PC-3 (cell line): Measurements from ENCODE around the gene GRXCR2. TPM values are rescaled to one million over a fixed set of nuclear protein-coding genes. Genes with fewer than 3 reads are reported as not detected.

Experiments used
- ATAC-seq: fragments of 200-7000 bp; cut with Tn5 transposase; 2 replicates; pipeline ENCODE4 v1.9.1; 2020; ENCODE audit warnings: mild to moderate bottlenecking, moderate library complexity
- BruUV-seq: library from RNA; stranded (reverse); fragments of 400-500 nt; replicated peaks from 2 replicates; lab custom pipeline; 2021; lab: Mats Ljungman, UMichigan
- CTCF ChIA-PET: fragments of 300-600 bp; sonication (Branson Sonifier 250); formaldehyde crosslinking; loops from one replicate; lab custom pipeline; 2022; ENCODE audit warnings: antibody characterized with exemption; lab: Charles Lee
- POLR2A ChIA-PET: fragments of 300-600 bp; sonication (Branson Sonifier 250); formaldehyde crosslinking; loops from one replicate; lab custom pipeline; 2022; ENCODE audit warnings: antibody characterized with exemption; ENCODE audit not compliant: unreplicated experiment; lab: Charles Lee
- DNase-seq: peaks from one replicate; pipeline ENCODE4 v3.0.0-alpha.2; 2015
- H2AFZ ChIP-seq: fragments of 300-600 bp; sonication (generic); 2 replicates; pipeline ENCODE4 v1.6.0; 2016; ENCODE audit warnings: antibody characterized with exemption, low read length
- H3F3A ChIP-seq: fragments of 300-600 bp; sonication (generic); one replicate; pipeline ENCODE4 v1.6.0; 2017; ENCODE audit warnings: antibody characterized with exemption, low read length, control low read depth, mild to moderate bottlenecking; ENCODE audit not compliant: unreplicated experiment
- H3K27ac ChIP-seq: fragments of 300-600 bp; sonication (generic); 2 replicates; pipeline ENCODE4 v1.5.1; 2016; ENCODE audit warnings: mild to moderate bottlenecking, low read length
- H3K27me3 ChIP-seq: fragments of 300-600 bp; sonication (generic); 2 replicates; pipeline ENCODE4 v1.6.1; 2016; ENCODE audit warnings: low read length, mixed read lengths
- H3K36me3 ChIP-seq: fragments of 300-600 bp; sonication (generic); 2 replicates; pipeline ENCODE4 v1.6.1; 2016; ENCODE audit warnings: low read depth, mixed run types, low read length, mixed read lengths
- H3K4me1 ChIP-seq: fragments of 300-600 bp; sonication (generic); 2 replicates; pipeline ENCODE4 v1.5.1; 2016; ENCODE audit warnings: low read length; ENCODE audit not compliant: insufficient read depth
- H3K4me2 ChIP-seq: fragments of 300-600 bp; sonication (generic); 2 replicates; pipeline ENCODE4 v1.6.0; 2016; ENCODE audit warnings: low read length
- H3K4me3 ChIP-seq: fragments of 300-600 bp; sonication (generic); 2 replicates; pipeline ENCODE4 v1.5.1; 2016; ENCODE audit warnings: mild to moderate bottlenecking, low read length, mixed read lengths
- H3K79me2 ChIP-seq: fragments of 300-600 bp; sonication (generic); 2 replicates; pipeline ENCODE4 v1.6.1; 2017; ENCODE audit warnings: low read length, mixed read lengths
- H3K9ac ChIP-seq: fragments of 300-600 bp; sonication (generic); 2 replicates; pipeline ENCODE4 v1.6.0; 2016; ENCODE audit warnings: mild to moderate bottlenecking, low read length
- H3K9me2 ChIP-seq: fragments of 300-600 bp; sonication (generic); replicated peaks from 2 replicates; pipeline ENCODE4 v1.6.1; 2016; ENCODE audit warnings: mixed run types, low read length, mixed read lengths
- H3K9me3 ChIP-seq: fragments of 300-600 bp; sonication (generic); 2 replicates; pipeline ENCODE4 v1.6.1; 2016; ENCODE audit warnings: low read length, mixed read lengths
- H4K20me1 ChIP-seq: fragments of 300-600 bp; sonication (generic); 2 replicates; pipeline ENCODE4 v1.6.1; 2016; ENCODE audit warnings: low read length, mixed read lengths
- EZH2 ChIP-seq: fragments of 300-600 bp; sonication (generic); IDR thresholded peaks from one replicate; pipeline ENCODE4 v1.6.1; 2017; ENCODE audit warnings: antibody characterized with exemption, mild to moderate bottlenecking, low read length; ENCODE audit not compliant: unreplicated experiment
- EZH2phosphoT487 ChIP-seq: fragments of 300-600 bp; sonication (generic); IDR thresholded peaks from 2 replicates; pipeline ENCODE4 v1.6.1; 2018; ENCODE audit warnings: mild to moderate bottlenecking, antibody characterized with exemption, low read length, borderline replicate concordance
- intact Hi-C: fragments of 100-400 bp; cut with micrococcal nuclease; formaldehyde crosslinking; loops from 2 replicates; pipeline ENCODE4 v1.9.0; 2023
- total RNA-seq: library from RNA; depleted of rRNA; stranded (reverse); fragments of >200 nt; gene quantifications from 2 replicates; pipeline ENCODE4 v1.2.3, GENCODE V29; 2014
- TF ChIP-seq, protein P1 (sequence below): fragments of 300-600 bp; sonication (generic); conservative IDR thresholded peaks from 2 replicates; pipeline ENCODE4 v1.5.1; 2017; ENCODE audit warnings: antibody characterized with exemption, low read depth, mild to moderate bottlenecking, low read length

Gene GRXCR2
- total RNA-seq, 1 experiment from 2014 or later = not detected

DNA sequence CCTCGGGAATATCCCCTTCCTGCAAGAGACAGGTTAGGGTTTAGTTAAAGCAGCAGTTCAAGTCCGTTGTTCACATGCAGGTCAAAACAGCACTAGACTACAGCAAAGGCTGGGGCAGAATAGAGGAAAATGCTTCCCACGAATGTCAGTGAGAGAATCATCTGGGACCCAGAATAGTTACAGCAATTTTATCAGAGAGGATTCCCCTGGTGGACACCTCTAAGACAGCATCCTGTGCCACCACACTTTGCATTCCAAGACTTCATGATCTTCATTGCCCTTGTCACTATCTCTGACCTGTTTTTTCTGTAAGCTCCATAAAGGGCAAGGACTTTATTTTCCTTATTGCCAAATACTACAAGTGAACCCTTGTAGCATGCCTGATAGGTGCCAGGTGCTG, 12.9 kb downstream of the GRXCR2 start:
- intact Hi-C loops = no loop called here
- H3K9me2 ChIP-seq = no peaks in the 10 kb centered on the region
- POLR2A ChIA-PET = interaction anchor here (0.5 kb wide), 1 partner anchor 8 kb away, joined by 14 read pairs; no protein-coding TSS in a partner anchor
- CTCF ChIA-PET = no interaction called here
- H3K36me3 ChIP-seq = no peaks in the 10 kb centered on the region
- ATAC-seq (0 out of 2 replicates have a peak, but pooled peaks have one; percentile 45), DNase-seq (no peak)
- no peaks in the 10 kb centered on the region for H3K79me2 ChIP-seq
- peaks cover 11% of the 10 kb centered on the region for H3K4me1 ChIP-seq
- no peak overlapping the region for H2AFZ ChIP-seq
- H3K27ac ChIP-seq = no peak overlapping the region
- H3F3A ChIP-seq = no peaks in the 10 kb centered on the region
- BruUV-seq = no TSS peak
- H3K9me3 ChIP-seq = no peaks in the 10 kb centered on the region
- no peak overlapping the region for H3K4me3 ChIP-seq
- H4K20me1 ChIP-seq = no peaks in the 10 kb centered on the region
- no peak overlapping the region for H3K9ac ChIP-seq
- TF ChIP-seq EZH2 = no peak
- TF ChIP-seq, protein P1, sequence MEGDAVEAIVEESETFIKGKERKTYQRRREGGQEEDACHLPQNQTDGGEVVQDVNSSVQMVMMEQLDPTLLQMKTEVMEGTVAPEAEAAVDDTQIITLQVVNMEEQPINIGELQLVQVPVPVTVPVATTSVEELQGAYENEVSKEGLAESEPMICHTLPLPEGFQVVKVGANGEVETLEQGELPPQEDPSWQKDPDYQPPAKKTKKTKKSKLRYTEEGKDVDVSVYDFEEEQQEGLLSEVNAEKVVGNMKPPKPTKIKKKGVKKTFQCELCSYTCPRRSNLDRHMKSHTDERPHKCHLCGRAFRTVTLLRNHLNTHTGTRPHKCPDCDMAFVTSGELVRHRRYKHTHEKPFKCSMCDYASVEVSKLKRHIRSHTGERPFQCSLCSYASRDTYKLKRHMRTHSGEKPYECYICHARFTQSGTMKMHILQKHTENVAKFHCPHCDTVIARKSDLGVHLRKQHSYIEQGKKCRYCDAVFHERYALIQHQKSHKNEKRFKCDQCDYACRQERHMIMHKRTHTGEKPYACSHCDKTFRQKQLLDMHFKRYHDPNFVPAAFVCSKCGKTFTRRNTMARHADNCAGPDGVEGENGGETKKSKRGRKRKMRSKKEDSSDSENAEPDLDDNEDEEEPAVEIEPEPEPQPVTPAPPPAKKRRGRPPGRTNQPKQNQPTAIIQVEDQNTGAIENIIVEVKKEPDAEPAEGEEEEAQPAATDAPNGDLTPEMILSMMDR = peak; percentile 35; the same call in 1 of the 2 replicates
- no peaks in the 10 kb centered on the region for H3K27me3 ChIP-seq
- H3K4me2 ChIP-seq = no peak overlapping the region

DNA sequence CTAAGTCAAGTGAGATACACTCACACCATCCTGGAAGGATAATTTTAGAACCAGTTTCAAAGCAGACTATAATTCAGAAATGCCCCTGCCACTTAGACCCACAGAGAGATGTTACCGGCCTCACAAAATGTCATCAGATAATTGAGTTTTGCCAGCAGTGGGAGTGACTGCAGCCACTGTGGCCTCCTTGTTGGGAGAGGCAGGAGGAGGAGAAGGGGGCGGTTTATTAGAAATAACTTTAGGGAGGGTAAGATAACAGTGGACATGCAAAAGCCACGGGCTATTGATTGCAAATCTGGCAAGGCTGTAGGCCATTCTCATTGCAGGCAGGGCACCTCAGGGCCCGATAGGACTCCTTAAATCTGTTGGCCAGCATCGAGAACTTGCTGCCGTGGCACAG, 13.4 kb downstream of the GRXCR2 start:
- no peak overlapping the region for H3K9ac ChIP-seq
- ATAC-seq = no peak
- peaks cover 15% of the 10 kb centered on the region for H3K4me1 ChIP-seq
- BruUV-seq = no TSS peak
- no peaks in the 10 kb centered on the region for H3F3A ChIP-seq
- no peaks in the 10 kb centered on the region for H3K36me3 ChIP-seq
- no peak overlapping the region for H3K4me3 ChIP-seq
- intact Hi-C loops = no loop called here
- H2AFZ ChIP-seq = no peak overlapping the region
- no peaks in the 10 kb centered on the region for H3K27me3 ChIP-seq
- CTCF ChIA-PET = no interaction called here
- no peak for DNase-seq
- no peak overlapping the region for H3K27ac ChIP-seq
- no peak for TF ChIP-seq EZH2phosphoT487
- TF ChIP-seq, protein P1 = no peak
- TF ChIP-seq EZH2 = no peak
- H3K9me3 ChIP-seq = no peaks in the 10 kb centered on the region
- H3K79me2 ChIP-seq = no peaks in the 10 kb centered on the region
- no peaks in the 10 kb centered on the region for H3K9me2 ChIP-seq
- no peaks in the 10 kb centered on the region for H4K20me1 ChIP-seq
- no peak overlapping the region for H3K4me2 ChIP-seq
- POLR2A ChIA-PET = interaction anchor here (0.5 kb wide), 1 partner anchor 9 kb away, joined by 14 read pairs; no protein-coding TSS in a partner anchor

DNA sequence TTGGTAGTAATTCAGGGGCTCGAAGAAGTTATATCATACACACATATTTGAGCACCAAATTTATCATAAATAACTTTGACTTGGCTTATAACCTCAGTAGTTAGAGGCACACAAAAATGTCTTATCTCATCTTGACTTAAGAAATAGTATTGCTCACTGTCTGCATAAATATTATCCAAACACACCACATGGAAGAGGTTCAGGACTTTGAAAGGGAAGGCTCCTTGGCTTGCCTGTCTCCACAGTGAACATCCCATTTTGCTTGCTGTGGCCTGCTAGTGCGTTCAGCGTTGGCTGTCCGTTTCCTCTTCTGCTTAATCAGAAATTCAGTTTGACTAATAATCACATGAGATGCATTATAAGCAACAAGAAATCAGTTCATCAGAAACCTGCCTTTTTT, 13.9 kb downstream of the GRXCR2 start:
- Histone ChIP-seq H3K9me3 (no peaks in the 10 kb centered on the region), H3K27me3 (no peaks in the 10 kb centered on the region), H3F3A (no peaks in the 10 kb centered on the region), H2AFZ (no peak overlapping the region), H3K36me3 (no peaks in the 10 kb centered on the region), H3K4me1 (peaks cover 19% of the 10 kb centered on the region), H4K20me1 (no peaks in the 10 kb centered on the region), H3K9me2 (no peaks in the 10 kb centered on the region), H3K27ac (no peak overlapping the region), H3K4me3 (no peak overlapping the region), H3K9ac (no peak overlapping the region), H3K79me2 (no peaks in the 10 kb centered on the region), H3K4me2 (no peak overlapping the region)
- intact Hi-C loops = no loop called here
- ATAC-seq (no peak), DNase-seq (no peak)
- no TSS peak for BruUV-seq
- CTCF ChIA-PET = no interaction called here
- POLR2A ChIA-PET = no interaction called here
- TF ChIP-seq EZH2 (no peak), EZH2phosphoT487 (no peak)
- TF ChIP-seq, protein P1 = no peak
